H1 (cell line): ENCODE data around the gene GPLD1. TPM values are rescaled to one million over a fixed set of nuclear protein-coding genes. Genes with fewer than 3 reads are reported as not detected.

Experiments used
- ATF2 ChIP-seq: IDR thresholded peaks from 2 replicates; pipeline ENCODE4 v1.6.1; 2012; ENCODE audit warnings: low read length, inconsistent platforms
- polyA plus RNA-seq, 7 experiments: library from polyadenylated mRNA; depleted of rRNA in 3 of 7; stranded (reverse) in 5 of 7; unstranded in 2 of 7; fragments of >200 nt in 5 of 7; fragments of 200-250 nt in 2 of 7; gene quantifications; 1 replicate in 5 of 7; 2 replicates in 1 of 7; 4 replicates in 1 of 7; pipeline versions ENCODE4 v1.2.1 to v1.2.3, GENCODE V29; 2011 to 2013; ENCODE audit warnings: missing spikeins in 2 of 7, mixed read lengths in 2 of 7
- total RNA-seq: library from RNA; stranded (reverse); fragmentation: NEBNext Ultra II Directional; extraction: Animal tissue kit (Norgen Biotek cat#: 25700); gene quantifications from 2 replicates; pipeline ENCODE4 v1.2.1, GENCODE V29; 2021

Gene GPLD1
- total and polyA plus RNA-seq, 2 of the 8 experiments (the other 6 are each of a cell fraction or from before 2014, with no cell fraction given), result 3.7 to 5.3 TPM

- no peak for TF ChIP-seq ATF2
- TF ChIP-seq, all 59 proteins: peak for 0
Observed at GRCh38 chr6:24489881-24490280, 503 bp upstream of the GPLD1 start (continued).
